ENCODE measurements around the gene ZFAND6.

DNA sequence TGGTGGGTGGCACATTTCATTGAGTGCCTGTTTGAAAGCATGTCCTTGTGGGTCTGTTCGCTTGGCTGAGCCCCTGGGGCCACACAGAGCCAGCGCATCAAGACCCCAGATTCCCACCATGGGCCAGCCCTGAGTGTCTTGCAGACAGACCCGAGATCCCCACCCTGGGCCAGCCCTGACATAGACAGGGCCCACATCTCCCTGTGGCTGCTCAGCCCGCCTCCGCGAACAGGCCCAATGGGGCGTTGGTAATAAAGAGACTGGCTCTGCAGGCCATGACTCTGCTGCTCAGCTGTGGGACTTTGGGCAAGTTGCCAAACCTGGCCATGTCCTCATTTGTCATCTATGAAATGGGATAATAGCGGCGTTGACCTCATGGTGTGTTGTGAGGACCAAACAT is 116.0 kb downstream of the ZFAND6 start:
- TF ChIP-seq, protein P1, sequence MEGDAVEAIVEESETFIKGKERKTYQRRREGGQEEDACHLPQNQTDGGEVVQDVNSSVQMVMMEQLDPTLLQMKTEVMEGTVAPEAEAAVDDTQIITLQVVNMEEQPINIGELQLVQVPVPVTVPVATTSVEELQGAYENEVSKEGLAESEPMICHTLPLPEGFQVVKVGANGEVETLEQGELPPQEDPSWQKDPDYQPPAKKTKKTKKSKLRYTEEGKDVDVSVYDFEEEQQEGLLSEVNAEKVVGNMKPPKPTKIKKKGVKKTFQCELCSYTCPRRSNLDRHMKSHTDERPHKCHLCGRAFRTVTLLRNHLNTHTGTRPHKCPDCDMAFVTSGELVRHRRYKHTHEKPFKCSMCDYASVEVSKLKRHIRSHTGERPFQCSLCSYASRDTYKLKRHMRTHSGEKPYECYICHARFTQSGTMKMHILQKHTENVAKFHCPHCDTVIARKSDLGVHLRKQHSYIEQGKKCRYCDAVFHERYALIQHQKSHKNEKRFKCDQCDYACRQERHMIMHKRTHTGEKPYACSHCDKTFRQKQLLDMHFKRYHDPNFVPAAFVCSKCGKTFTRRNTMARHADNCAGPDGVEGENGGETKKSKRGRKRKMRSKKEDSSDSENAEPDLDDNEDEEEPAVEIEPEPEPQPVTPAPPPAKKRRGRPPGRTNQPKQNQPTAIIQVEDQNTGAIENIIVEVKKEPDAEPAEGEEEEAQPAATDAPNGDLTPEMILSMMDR (IDR thresholded peaks at IDR 0.05; ENCODE audit: poor library complexity) = no peak
- TF ChIP-seq EZH2 (IDR thresholded peaks at IDR 0.05; ENCODE audit: borderline replicate concordance) (no peak), EZH2phosphoT487 (IDR thresholded peaks at IDR 0.05; ENCODE audit: low read depth, severe bottlenecking, unreplicated experiment) (no peak)
